WTC11 (cell line): ENCODE data around the gene FXYD3. TPM values are rescaled to one million over a fixed set of nuclear protein-coding genes. Genes with fewer than 3 reads are reported as not detected.
A peak's percentile ranks its signal among the peaks of the same experiment; 100 is the strongest.

Source experiments
- ATAC-seq: fragments of 200-7000 bp; cut with Tn5 transposase; 2 replicates; pipeline ENCODE4 v1.10.0; 2021; ENCODE audit warnings: mild to moderate bottlenecking, moderate library complexity
- CTCF ChIA-PET: fragments of 300-600 bp; sonication (Branson Sonifier 250); formaldehyde crosslinking; loops from one replicate; lab custom pipeline; 2021; ENCODE audit warnings: antibody characterized with exemption; lab: Charles Lee
- POLR2A ChIA-PET: fragments of 350-600 bp; sonication (Branson Sonifier 250); formaldehyde crosslinking; loops from one replicate; lab custom pipeline; 2021; ENCODE audit warnings: antibody characterized with exemption; lab: Charles Lee
- DNase-seq: peaks from one replicate; pipeline ENCODE4 v3.0.0; 2021; ENCODE audit warnings: low spot score
- H3K27ac Mint-ChIP-seq: 2 replicates; pipeline ENCODE4 v1.8.0; 2021; ENCODE audit warnings: mixed read lengths
- H3K27me3 Mint-ChIP-seq: 2 replicates; pipeline ENCODE4 v1.8.0; 2021; ENCODE audit warnings: low read depth, mild to moderate bottlenecking, moderate library complexity, mixed read lengths
- H3K36me3 Mint-ChIP-seq: 2 replicates; pipeline ENCODE4 v1.8.0; 2021; ENCODE audit warnings: mixed read lengths
- H3K4me1 Mint-ChIP-seq: 2 replicates; pipeline ENCODE4 v1.8.0; 2022; ENCODE audit warnings: mixed read lengths
- H3K4me3 Mint-ChIP-seq: 2 replicates; pipeline ENCODE4 v1.8.0; 2021; ENCODE audit warnings: mild to moderate bottlenecking, moderate library complexity, mixed read lengths
- H3K9me3 Mint-ChIP-seq: 2 replicates; pipeline ENCODE4 v1.8.0; 2021; ENCODE audit warnings: mixed read lengths
- ARID4B ChIP-seq: sonication (generic); formaldehyde crosslinking; IDR thresholded peaks from 2 replicates; pipeline ENCODE4 v1.8.0; 2023; ENCODE audit warnings: missing genetic modification reagents, mild to moderate bottlenecking, borderline replicate concordance
- ATF1 ChIP-seq: sonication (generic); formaldehyde crosslinking; IDR thresholded peaks from 2 replicates; pipeline ENCODE4 v1.8.1; 2023; ENCODE audit warnings: mild to moderate bottlenecking, moderate library complexity, missing genetic modification reagents
- CREM ChIP-seq: sonication (generic); formaldehyde crosslinking; IDR thresholded peaks from 2 replicates; pipeline ENCODE4 v1.8.1; 2022; ENCODE audit warnings: mild to moderate bottlenecking, missing genetic modification reagents, moderate library complexity
- E2F4 ChIP-seq: sonication (generic); formaldehyde crosslinking; IDR thresholded peaks from 2 replicates; pipeline ENCODE4 v1.8.1; 2022; ENCODE audit warnings: low read depth, mild to moderate bottlenecking, moderate library complexity, missing genetic modification reagents, borderline replicate concordance
- EMX1 ChIP-seq: fragments of 250-450 bp; sonication (Bioruptor Pico); IDR thresholded peaks from 2 replicates; pipeline ENCODE4 v1.8.0; 2021; ENCODE audit warnings: mild to moderate bottlenecking
- ERG ChIP-seq: fragments of 250-450 bp; sonication (Bioruptor Pico); IDR thresholded peaks from 2 replicates; pipeline ENCODE4 v1.8.0; 2021; ENCODE audit warnings: mild to moderate bottlenecking
- FOXP1 ChIP-seq: sonication (generic); formaldehyde crosslinking; IDR thresholded peaks from 2 replicates; pipeline ENCODE4 v1.8.0; 2022; ENCODE audit warnings: missing genetic modification reagents, mild to moderate bottlenecking, moderate library complexity, borderline replicate concordance
- JAZF1 ChIP-seq: fragments of 250-450 bp; sonication (Bioruptor Pico); IDR thresholded peaks from 2 replicates; pipeline ENCODE4 v1.9.0; 2021; ENCODE audit warnings: moderate library complexity, mild to moderate bottlenecking, inconsistent platforms
- MAX ChIP-seq: sonication (generic); formaldehyde crosslinking; IDR thresholded peaks from 2 replicates; pipeline ENCODE4 v1.8.0; 2022; ENCODE audit warnings: mild to moderate bottlenecking, missing genetic modification reagents
- MLX ChIP-seq: sonication (generic); formaldehyde crosslinking; IDR thresholded peaks from 2 replicates; pipeline ENCODE4 v1.8.1; 2023; ENCODE audit warnings: mild to moderate bottlenecking, missing genetic modification reagents, moderate library complexity
- MYBL2 ChIP-seq: sonication (generic); formaldehyde crosslinking; IDR thresholded peaks from 2 replicates; pipeline ENCODE4 v1.8.1; 2023; ENCODE audit warnings: mild to moderate bottlenecking, moderate library complexity, missing genetic modification reagents
- PREB ChIP-seq: sonication (generic); formaldehyde crosslinking; IDR thresholded peaks from 2 replicates; pipeline ENCODE4 v1.8.1; 2022; ENCODE audit warnings: mild to moderate bottlenecking, missing genetic modification reagents, moderate library complexity, borderline replicate concordance
- PRRX2 ChIP-seq: fragments of 250-450 bp; sonication (Bioruptor Pico); IDR thresholded peaks from 2 replicates; pipeline ENCODE4 v1.8.0; 2021; ENCODE audit warnings: mild to moderate bottlenecking
- SOX15 ChIP-seq: fragments of 250-450 bp; sonication (Bioruptor Pico); IDR thresholded peaks from 2 replicates; pipeline ENCODE4 v1.9.0; 2021; ENCODE audit warnings: mild to moderate bottlenecking
- SP1 ChIP-seq: sonication (generic); formaldehyde crosslinking; conservative IDR thresholded peaks from 2 replicates; pipeline ENCODE4 v1.8.1; 2022; ENCODE audit warnings: missing genetic modification reagents
- ZNF121 ChIP-seq: sonication (generic); formaldehyde crosslinking; IDR thresholded peaks from 2 replicates; pipeline ENCODE4 v1.8.0; 2023; ENCODE audit warnings: missing genetic modification reagents
- ZNF416 ChIP-seq: fragments of 250-450 bp; sonication (Bioruptor Pico); IDR thresholded peaks from 2 replicates; pipeline ENCODE4 v1.9.0; 2021; ENCODE audit warnings: mild to moderate bottlenecking, inconsistent platforms
- ZNF423 ChIP-seq: fragments of 250-450 bp; sonication (Bioruptor Pico); IDR thresholded peaks from 2 replicates; pipeline ENCODE4 v2.1.2; 2022; ENCODE audit warnings: mild to moderate bottlenecking, moderate library complexity
- total RNA-seq: library from RNA; stranded (reverse); gene quantifications from 3 replicates; pipeline ENCODE4 v1.2.3, GENCODE V29; 2021

The FXYD3 gene
- total RNA-seq, 1 experiment from 2014 or later = 1.8 TPM

- H3K36me3 Mint-ChIP-seq = peaks cover 47% of the 10 kb centered on the region
- ChIA-PET CTCF (interaction anchor here (0.7 kb wide), 1 partner anchor 297 kb away, joined by 3 read pairs; no protein-coding TSS in a partner anchor), POLR2A (no interaction called here)
- H3K27me3 Mint-ChIP-seq = no peaks in the 10 kb centered on the region
- H3K9me3 Mint-ChIP-seq = peaks cover 29% of the 10 kb centered on the region
- H3K27ac Mint-ChIP-seq = no peak overlapping the region
- TF ChIP-seq EMX1 (CRISPR knock-in tag) = no peak
- no peak for TF ChIP-seq FOXP1 (CRISPR knock-in tag)
- no peak for TF ChIP-seq ZNF121 (CRISPR knock-in tag)
- no peak for TF ChIP-seq PRRX2 (CRISPR knock-in tag)
- TF ChIP-seq ATF1 (CRISPR knock-in tag) = no peak
- TF ChIP-seq ZNF416 (CRISPR knock-in tag) = no peak
- TF ChIP-seq CREM (CRISPR knock-in tag) = no peak
- TF ChIP-seq JAZF1 = no peak
- TF ChIP-seq ZNF423 (CRISPR knock-in tag) = no peak
- TF ChIP-seq ERG (CRISPR knock-in tag) = no peak
- TF ChIP-seq E2F4 (CRISPR knock-in tag) = no peak
- no peak for TF ChIP-seq MLX (CRISPR knock-in tag)
- no peak for TF ChIP-seq MAX
- TF ChIP-seq PREB (CRISPR knock-in tag) = no peak
- TF ChIP-seq SOX15 = no peak
- no peak for TF ChIP-seq SP1 (CRISPR knock-in tag)
- DNase-seq = no peak
- no peak overlapping the region for H3K4me3 Mint-ChIP-seq
- H3K4me1 Mint-ChIP-seq = no peaks in the 10 kb centered on the region
- no peak for ATAC-seq
Observed at GRCh38 chr19:35168196-35168595, 52.6 kb downstream of the FXYD3 start.

GRCh38 chr19:35169221-35169995, 53.8 kb downstream of the FXYD3 start:
- DNase-seq (no peak), ATAC-seq (no peak)
- Mint-ChIP-seq H3K36me3 (peaks cover 35% of the 10 kb centered on the region), H3K4me3 (no peak overlapping the region), H3K9me3 (peaks cover 21% of the 10 kb centered on the region), H3K4me1 (no peaks in the 10 kb centered on the region), H3K27me3 (no peaks in the 10 kb centered on the region), H3K27ac (peak overlapping the region; percentile 28; the same call in 1 of the 2 replicates)
- ChIA-PET POLR2A (no interaction called here), CTCF (interaction anchor here (0.5 kb wide), 1 partner anchor 59 kb away, joined by 3 read pairs; the partner anchor contains the start of gene FAM187B)
- TF ChIP-seq ARID4B (CRISPR knock-in tag) (no peak), MYBL2 (CRISPR knock-in tag) (no peak)
